Measurements from ENCODE around the gene RBSN.

DNA sequence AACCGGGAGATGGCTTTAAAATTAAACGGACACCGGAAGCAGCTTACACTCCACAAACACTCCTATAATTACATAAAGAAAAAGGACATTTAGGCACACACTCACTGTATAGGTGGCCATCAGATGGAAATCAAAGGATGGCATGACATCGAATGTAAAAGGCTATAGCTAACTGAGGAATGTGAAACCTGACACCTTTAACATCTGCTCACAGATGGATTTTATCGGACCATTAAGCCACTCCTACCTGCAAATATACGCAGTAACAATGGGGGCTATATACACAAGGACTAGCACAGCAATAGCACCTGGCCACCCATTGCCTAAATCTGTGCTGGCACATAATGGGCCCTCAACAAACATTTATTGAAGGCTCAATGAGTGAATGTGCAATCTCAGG is 14.5 kb upstream of the RBSN start:
- TF ChIP-seq POLR2AphosphoS5 (IDR thresholded peaks at IDR 0.05; ENCODE audit: low read depth) = no peak
- TF ChIP-seq, protein P1, sequence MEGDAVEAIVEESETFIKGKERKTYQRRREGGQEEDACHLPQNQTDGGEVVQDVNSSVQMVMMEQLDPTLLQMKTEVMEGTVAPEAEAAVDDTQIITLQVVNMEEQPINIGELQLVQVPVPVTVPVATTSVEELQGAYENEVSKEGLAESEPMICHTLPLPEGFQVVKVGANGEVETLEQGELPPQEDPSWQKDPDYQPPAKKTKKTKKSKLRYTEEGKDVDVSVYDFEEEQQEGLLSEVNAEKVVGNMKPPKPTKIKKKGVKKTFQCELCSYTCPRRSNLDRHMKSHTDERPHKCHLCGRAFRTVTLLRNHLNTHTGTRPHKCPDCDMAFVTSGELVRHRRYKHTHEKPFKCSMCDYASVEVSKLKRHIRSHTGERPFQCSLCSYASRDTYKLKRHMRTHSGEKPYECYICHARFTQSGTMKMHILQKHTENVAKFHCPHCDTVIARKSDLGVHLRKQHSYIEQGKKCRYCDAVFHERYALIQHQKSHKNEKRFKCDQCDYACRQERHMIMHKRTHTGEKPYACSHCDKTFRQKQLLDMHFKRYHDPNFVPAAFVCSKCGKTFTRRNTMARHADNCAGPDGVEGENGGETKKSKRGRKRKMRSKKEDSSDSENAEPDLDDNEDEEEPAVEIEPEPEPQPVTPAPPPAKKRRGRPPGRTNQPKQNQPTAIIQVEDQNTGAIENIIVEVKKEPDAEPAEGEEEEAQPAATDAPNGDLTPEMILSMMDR (IDR thresholded peaks at IDR 0.05; ENCODE audit: insufficient read depth, low read length) = no peak
